Astrocyte of the hippocampus (primary cell): Measurements from ENCODE around the gene UAP1L1.
"Not testable (repeated sequence)": the region's sequence is repeated elsewhere in the genome, so short reads cannot be mapped to it uniquely, and the experiment has no call there.

Source experiments
- DNase-seq: peaks from one replicate; pipeline ENCODE4 v3.0.0; 2011; ENCODE audit warnings: low read depth, low spot score

The UAP1L1 gene

DNA sequence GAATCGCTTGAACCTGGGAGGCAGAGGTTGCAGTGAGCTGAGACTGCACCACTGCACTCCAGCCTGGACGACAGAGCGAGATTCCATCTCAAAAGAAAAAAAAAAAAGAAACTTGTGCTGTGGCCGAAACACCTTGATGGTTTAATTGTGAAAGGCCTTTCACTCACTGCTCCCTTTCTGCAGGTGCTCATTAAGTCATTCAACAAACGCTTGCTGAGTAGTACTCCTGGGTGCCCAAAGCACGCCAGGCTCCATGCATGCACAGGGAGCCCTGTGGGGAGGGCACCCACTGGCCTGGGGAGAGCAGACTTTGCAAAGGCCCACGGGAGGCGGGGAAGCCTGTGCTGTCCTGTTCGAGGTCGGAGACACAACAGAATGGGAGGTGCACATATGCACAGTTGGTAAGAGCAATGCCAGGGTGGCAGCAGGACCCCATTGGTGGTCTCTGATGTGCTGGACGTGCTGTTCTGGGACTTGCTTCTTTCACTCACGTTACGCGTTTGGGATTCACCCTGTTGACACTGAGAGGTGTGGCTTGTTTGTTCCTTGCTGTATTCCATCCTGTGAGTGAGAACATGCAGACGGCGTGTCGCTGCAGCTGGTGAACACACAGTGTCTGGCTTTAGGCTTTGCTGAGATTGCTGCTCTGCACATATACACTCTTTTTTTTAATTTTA lies 20.4 kb upstream of the UAP1L1 start:
- DNase-seq, result no peak

DNA sequence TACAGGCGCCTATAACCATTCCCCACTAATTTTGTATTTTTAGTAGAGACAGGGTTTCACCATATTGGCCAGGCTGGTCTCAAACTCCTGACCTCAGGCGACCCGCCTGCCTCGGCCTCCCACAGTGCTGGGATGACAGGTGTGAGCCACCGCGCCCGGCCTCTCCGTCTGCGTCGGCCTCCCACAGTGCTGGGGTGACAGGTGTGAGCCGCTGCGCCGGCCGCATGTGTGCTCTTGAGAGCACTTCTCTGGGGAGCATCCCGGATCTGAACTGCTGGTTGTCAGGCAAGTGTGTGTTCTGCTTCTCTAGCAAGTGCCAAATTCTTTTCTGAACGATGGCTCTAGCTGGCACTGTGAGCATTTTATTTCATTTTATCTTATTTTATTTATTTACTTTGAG lies 19.8 kb upstream of the UAP1L1 start:
- no peak for DNase-seq

DNA sequence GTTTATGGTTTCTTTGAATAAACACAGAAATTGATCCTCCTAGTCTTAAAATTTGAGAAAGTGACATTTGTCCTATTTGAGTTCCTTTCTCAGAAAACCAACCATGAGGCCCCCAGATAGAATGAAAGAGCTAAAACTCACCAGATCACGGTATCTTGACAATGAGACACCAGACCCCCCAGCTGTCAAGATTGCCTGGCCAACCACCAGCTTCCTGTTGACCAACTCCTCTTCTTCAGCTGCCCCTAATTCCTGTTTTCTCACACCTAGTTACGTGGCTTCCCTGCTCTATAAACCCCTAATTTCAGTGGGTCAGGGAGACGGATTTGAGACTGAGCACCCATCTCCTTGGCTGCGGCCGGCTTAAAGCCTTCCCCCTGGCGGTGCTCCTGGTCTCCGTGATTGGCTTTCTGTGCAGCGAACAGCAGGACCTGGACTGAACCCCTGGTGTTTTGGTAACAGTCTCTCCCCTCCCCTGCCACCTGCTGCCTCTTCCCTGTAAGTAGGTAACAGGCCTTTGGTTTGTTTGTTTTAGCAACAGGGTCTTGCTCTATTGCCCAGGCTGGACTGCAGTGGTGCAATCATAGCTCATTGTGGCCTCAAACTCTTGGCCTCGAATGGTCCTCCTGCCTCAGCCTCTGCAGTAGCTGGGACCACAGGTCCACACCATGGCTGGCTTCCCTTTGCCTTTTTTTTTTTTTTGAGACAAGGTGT lies 18.6 kb upstream of the UAP1L1 start:
- DNase-seq, result no peak

DNA sequence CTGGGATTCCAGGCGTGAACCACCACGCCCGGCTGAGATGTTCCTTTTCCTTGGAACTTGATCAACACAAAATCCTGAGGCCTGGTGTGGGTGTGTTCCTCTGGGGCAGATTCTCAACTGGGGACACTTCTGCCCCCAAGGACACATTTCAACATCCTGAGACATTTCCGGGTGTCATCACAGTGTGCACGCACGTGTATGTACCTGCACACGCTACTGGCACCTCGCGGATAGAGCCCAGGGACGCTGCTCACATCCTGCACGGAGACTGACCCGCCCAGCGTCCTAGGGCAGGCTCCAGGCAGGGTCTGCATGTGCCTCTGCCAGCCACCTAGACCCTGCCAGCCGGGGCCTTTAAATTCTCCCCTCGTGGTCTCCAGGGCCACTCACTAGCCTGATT lies 14.9 kb upstream of the UAP1L1 start:
- no peak for DNase-seq

DNA sequence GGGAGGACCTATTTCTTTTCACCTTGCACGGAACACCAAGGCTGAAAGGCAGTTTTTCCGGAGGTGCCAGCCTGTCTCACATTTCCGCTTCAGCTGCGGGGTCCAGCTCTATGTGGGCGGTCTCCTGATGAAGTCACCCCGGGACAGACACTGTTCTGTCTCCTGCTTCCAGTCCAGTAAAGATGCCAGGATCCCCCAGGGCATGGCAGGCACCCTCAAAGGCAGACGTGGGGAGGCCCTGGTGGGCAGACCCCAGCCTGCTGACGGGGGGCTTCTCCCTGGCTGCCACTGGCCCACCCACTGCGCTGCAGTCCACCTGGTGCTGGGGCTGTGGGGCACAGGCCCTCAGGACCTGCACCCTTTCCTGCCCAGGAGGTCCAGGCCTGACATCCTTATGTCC lies 14.5 kb upstream of the UAP1L1 start:
- DNase-seq, result not testable (repeated sequence)

DNA sequence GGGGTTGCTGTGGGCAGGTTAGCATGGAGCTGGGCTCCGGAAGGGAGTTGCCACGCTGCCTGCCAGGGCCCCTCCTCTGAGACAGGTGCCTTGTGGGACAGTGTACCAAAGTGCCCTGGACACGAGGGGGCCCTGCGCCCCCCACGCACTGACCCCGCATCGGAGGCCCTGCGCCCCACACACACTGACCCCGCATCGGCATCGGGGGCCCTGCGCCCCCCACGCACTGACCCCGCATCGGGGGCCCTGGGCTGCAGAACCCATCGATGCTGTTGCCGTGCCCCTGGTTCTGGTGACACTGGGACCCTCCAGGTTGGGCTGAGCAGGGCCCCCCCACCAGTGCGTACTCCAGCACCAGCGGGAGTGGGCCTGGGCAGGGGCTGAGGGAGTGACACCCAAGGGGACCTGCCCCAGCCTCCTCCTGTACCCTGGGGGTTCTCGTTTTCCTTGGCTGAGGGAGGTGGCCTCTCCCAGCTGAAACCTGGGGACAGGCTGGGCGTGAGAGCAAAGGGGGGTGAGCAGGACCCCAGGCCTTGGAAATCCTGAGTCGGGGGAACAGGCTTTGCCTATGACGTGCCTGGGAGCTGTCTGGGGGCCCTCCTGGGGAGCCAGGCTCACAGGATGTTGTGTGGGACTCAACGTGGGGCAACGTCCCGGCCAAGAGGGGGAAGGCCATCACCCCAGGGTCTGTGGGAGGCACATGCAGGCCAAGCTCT lies 13.8 kb upstream of the UAP1L1 start:
- DNase-seq, result no peak

DNA sequence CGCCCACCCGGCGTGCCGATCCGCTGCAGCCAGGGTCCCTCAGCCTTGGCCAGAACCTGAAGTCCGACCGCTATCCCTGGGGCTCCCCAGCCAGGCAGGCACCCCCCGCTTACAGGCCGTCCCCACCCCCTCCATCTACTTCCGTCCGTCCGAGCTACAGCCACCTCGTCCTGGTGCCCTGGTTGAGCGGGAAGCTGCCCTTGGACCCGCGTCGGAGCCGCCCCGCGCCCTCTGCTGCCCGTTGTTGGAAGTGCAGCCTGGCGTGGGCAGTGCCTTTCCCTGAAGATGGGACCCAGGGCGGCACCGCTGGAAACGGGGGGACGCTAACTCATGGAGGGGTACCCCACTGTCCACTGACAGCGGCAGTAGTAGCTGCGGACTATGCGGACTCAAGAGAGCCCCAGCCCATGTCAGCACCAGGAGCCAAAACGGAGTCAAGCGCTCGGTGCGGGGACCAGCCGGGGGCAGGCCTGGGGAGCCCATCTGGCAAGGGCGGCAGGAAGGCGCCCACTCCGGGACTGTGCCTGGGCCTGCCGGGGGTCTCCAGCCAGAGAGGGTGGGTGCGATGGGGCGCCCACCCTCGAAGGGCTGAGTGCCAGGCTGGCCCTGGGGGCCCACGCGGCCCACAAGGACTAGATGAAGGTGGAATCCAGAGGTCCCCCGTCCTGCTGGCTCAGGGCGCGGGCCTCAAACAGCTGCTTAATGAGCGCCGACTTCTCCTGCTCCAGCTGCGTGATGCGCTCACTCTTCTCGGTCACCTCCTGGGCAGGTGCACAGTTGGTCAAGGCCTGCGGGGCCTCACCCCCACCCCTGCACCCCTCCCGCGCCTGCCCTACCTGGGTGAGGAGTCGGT lies 13.1 kb upstream of the UAP1L1 start:
- DNase-seq, result peak; percentile 74

DNA sequence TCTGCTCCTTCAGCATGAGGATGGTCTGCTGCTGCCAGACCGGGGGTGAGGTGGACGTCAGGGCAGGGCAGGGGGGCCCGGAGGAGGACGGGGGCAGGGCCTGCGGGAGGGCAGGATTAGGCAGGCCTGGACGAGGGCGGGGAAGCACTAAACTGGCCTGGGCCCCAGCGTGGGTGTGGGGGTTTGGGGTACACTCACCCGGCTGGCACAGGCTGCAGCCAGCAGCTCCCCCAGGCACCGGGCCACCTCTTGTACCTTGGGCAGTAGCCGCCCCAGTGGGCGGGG lies 12.5 kb upstream of the UAP1L1 start:
- no peak for DNase-seq

DNA sequence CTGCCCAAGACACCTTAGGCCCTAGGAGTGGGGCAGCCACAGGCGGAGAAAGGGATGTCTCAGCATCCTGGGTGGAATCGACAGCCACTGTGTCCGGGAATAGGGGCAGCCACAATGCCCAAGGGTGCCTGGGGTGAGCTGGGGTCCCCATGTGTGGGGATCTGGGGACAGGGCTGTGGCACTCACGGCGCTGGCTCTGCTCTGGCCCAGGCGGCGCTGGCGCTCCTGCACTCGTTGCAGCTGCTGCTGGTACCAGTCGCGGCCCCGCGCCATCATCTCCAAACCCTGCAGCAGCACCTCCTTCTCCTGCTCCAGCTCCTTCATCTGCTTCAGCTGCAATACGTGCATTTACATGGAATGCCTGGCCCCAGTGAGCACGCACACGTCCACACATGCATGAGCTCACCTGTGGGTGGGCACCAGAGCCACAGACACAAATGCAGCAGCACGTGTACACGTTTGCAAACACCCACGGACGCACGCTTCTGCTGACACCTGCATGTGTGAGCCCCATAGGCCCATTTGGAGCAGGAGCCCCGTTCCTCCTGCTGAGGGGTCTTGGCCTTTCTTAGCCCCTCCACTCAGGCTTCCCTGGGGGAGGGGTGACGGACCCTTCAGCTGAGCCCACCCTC lies 11.9 kb upstream of the UAP1L1 start:
- DNase-seq, result no peak

DNA sequence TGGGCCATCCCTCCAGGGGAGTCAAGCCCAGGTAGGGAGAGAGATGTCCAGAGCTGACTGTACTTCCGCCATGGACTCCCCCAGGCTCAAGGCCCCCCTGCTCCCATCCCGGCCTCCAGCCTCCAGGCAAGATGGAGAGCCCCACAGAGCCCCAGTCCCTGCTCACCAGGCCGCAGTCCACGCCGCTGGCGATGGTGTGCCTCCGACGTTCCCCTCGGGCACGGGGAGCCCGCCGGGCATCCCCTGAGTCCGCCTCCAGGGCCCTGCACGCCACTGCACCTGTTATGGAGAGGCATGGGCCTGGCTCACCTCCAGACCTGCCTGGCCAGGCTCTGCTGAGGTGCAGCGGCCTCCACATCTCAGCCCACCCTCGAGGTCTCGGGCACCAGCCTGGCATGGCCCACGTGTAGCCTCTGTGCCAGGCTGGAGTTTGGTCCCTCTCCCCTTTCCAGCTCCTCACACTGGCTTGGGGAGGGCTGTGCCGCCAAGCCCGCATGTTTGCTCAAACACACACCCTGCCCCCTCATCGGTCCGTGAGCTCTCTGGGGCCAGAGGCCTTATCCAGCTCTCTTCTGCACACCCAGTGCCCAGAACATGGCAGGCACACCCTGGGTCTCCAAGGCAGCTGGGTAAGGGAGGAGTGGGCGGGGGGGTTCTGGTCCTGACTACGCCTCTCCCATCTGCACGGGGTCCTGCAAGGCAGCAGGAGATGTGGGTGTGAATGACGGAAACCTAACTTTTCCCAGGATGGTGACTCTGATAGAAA lies 11.0 kb upstream of the UAP1L1 start:
- DNase-seq, result no peak

DNA sequence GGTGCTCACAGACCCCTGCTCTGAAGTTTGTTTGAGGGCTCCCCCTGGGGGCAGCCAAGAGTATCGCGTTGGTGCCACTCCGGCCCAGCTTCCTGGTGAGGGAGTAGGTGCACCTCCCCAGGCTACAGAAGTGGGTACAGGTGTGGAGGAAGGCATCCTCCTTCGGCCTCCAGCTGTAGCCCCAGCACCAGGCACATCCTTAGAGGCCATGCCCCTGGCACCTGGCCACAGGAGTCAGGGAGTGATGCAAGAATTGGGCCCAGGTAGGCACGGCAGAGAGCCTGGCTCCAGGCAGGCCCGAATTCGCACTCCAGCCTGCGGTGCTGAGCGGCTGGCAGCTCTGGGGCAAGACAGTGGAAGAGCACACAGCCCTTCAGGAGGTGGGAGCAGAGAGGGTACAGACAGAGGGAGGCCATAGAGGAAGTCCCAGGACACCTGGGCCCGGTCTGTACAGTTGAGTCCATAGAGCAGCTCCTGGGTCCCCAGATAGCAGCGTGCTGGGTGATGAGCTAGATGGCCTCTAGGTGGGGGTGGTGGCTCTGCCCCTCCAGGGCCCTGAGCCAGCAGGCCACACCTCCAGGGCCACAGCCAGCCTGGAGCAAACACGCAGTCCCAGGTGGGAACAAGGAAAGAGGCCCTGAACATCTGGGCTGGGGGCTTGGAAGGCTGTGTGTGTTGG lies 9.3 kb upstream of the UAP1L1 start:
- peak; percentile 87 for DNase-seq

DNA sequence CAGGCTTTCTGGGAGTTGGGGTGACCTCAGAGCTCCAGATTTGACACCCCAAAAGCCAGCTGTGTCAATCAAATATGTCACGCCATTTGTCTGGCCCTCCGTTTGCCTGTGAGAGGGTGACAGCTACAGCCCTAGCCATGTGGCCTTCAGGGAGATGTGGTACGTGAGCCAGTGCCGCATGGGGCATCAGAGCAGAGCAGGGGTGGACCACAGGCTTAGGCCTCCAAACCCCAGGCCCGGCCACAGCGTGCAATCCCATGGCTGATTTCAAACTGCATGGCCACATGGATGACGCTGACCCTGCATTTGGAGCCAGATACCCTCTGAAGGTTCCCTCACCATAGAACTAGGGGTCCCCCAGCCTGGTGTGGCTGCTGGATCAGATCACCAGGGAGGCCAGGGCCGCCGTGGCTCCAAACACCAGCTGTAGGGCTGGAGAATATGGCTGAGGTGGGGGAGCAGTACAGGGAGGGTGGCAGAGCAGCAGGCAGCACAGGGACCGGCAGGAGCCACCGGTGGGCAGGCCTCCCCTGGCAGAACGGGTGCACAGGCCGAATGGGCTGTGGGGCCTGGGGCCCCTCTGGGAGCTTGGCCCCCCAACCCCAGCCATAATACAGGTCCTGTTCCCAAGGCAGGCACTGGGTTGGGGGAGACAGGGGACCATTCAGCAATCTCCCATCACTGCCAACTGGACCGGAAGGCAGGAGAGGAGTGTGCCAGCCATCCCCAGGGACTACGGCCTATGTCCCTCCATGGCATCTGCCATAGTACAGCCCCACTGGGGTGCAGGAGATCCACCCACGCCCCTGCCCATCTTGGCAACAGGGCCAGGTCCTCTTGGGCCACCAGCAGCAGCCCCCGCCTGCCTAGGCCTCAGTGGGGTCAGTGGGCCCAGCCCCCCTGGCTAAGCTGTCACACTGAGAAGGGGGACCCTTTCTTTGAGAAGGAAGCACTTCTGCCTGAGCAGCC lies 8.5 kb upstream of the UAP1L1 start:
- no peak for DNase-seq

DNA sequence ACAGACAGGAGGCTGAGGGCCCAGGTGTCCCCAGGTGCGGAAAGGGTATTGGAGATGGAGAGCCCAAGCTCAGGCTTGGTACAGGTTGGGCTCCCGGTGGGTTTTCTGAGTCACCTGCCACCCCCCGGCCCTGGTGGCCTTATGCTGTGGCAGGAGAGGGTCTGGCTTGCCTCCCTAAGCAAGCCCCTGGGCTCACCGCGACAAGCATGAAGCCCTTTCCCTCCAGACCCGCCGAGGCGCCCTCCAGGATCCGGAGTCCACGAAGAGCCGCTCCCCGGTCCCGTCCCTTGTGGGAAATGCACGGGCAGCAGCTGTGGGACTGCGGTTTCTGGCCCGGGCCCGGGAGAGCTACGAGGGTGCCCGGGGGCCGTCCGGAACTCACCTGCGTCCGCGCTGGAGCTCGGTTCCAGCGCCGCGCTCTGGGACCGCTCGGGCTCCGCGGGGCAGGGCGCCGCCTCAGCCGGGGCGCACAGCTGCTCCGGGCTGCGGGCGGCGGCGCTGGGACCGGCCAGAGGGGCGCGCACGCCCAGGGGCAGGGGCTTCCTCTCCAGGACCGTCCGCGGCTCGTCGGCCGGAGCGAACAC lies 7.7 kb upstream of the UAP1L1 start:
- DNase-seq, result no peak

DNA sequence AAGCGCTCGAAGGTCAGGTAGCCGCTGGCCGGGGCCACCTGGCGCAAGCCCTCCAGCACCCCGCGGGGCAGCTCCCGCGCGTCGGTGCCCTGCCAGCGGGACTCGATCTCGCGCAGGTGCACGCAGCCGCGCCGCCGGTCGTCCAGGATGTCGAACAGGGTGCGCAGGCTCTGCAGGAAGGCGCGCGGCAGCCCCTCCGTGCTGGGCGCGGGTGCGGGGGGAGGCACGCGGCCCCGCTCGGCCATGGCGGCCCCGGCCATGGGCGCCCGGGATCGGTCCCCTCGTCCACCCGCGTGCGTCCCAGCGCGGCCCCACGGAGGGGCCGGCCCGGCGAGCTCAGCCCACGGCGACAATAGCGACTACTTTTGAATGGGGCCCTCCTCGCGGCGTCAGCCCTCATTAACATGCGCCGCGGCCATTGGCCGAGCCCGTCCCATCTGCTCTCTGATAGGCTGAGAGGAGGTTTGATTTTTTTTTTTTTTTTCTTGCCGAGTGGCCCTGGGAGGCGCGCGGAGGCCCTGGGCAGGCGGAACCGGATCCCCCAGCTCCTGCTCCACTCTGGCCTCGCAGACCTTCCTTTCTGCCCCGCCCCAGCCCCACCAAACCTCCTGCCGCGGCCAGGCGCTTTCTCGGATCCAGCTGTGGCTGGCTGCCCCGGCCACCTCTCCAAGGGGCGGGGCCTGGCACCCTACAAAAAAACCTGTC lies 7.0 kb upstream of the UAP1L1 start, which contains the start of gene SAPCD2:
TSS of gene SAPCD2 (minus strand) at position 357 of the 705 bp plus-strand sequence. CDS start at position 260, 97 bp downstream.
- DNase-seq, result peak; percentile 90

DNA sequence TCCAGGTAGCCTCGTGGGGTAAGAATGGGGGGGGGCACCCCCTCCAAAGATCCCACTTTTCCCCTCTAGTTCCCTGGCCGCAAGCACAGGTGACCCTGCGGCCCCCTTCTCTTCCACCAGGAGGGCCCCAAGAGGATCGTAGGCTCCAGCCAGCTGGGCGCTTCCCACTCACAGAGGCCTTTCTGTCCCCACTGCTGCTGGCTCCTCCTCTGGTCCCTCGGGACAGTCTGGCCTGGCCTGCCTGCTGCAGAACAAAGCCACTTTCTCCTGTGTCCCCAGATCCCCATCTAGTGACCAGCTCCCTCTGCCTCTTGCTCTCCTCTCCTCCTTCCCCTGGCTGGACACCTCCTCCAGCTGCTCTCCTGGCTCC lies 6.4 kb upstream of the UAP1L1 start:
- DNase-seq, result no peak

DNA sequence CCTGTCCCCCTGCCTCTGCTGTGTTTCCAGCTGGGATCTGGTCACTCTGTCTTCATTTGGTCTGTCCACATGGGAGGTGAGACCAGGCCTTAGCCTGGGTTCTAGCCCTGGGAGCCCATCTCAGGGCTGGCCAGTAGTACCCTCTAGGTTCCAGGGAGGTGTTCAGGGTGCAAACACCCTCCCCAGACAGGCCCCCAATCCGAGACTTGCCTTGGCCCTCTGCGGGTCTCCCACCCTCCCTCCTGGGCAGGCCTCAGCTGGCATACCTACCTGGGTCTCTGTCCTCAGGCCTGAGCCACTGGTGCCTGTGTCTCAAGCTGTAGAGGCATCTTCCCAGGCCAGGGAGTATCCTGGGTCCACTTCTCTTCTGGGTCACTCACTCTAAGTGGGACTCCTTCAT lies 6.0 kb upstream of the UAP1L1 start:
- no peak for DNase-seq

DNA sequence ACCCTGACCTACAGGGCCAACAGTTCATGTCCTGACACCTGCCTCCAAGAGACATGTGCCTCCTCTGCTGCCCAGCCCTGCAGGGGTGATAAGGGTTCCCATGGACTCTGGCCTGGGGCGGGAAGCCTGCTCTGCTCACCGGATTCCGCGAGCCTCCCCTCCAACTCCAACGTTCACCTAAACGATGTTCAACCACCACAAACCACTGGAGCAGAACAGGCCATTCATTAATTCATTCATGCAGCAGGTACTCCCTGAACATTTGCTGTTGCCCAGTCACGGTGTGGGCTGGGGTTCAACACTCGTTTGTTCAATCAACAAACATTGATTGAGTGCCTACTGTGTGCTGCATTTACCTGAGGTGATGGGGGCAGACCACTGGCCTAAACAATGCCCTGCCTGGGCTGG lies 3.3 kb upstream of the UAP1L1 start:
- no peak for DNase-seq

DNA sequence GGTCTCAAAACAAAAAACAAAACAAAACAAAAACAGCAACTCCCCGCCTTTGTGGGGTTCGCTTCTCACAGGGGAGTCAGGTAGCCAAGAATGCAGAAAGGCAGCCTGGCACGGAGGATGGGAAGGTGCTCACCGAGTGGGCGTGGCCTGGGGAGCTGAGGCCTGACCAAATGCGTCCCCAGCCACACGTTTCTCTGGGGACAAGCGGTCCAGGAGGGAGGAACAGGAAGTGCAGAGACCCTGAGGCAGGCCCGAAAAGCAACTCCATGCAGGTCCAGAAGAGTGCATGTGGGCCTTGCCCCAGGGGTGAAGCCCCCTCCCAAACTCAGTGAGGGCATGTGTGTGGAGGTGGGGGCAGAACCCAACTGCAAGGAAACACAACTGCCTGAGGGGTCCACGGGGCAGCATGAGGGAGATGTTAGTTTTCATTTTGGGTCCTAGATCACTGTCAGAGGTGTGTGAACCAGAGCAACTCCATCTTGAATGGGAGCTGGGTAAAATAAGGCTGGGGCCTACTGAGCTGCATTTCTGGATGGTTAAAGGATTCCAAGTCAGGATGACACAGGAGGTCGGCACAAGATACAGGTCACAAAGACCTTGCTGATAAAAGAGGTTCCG lies 2.6 kb upstream of the UAP1L1 start:
- no peak for DNase-seq
